Sigmoid colon (tissue), 7 donors: ENCODE measurements around the gene FXR1. TPM values are rescaled to one million over a fixed set of nuclear protein-coding genes. Genes with fewer than 3 reads are reported as not detected.

ENCODE experiments used
- DNase-seq: peaks from one replicate; pipeline ENCODE4 v3.0.0-alpha.2; 2019
- H3K27ac ChIP-seq, 4 donors: fragments of 200-600 bp; sonication (generic); one replicate each; pipeline ENCODE4 v1.5.1; 2016 to 2019; ENCODE audit warnings: mild to moderate bottlenecking in 1 of 4
- H3K27me3 ChIP-seq, 3 donors: fragments of 200-600 bp; sonication (generic); one replicate each; pipeline ENCODE4 v1.5.1; 2019; ENCODE audit warnings: mild to moderate bottlenecking in 1 of 3
- H3K36me3 ChIP-seq, 4 donors: fragments of 200-600 bp; sonication (generic); one replicate each; pipeline ENCODE4 v1.5.1; 2016 to 2019
- H3K4me1 ChIP-seq, 4 donors: fragments of 200-600 bp; sonication (generic); one replicate each; pipeline ENCODE4 v1.5.1; 2017 to 2019
- H3K4me3 ChIP-seq, 4 donors: fragments of 200-600 bp; sonication (generic); one replicate each; pipeline ENCODE4 v1.5.1; 2017 to 2019; ENCODE audit warnings: mild to moderate bottlenecking in 2 of 4, moderate library complexity in 1 of 4
- H3K9me3 ChIP-seq, 4 donors: fragments of 200-600 bp in 3 of 4; sonication (generic) in 3 of 4; one replicate each; pipeline versions ENCODE4 v1.5.1 to v1.6.1; 2013 to 2019
- EP300 ChIP-seq, 4 donors: sonication (generic); formaldehyde crosslinking; IDR thresholded peaks; one replicate each; pipeline ENCODE4 v1.6.1; 2017; ENCODE audit warnings: antibody characterized with exemption in 4 of 4
- POLR2A ChIP-seq, 2 donors: fragments of 450-650 bp; IDR thresholded peaks; one replicate each; pipeline ENCODE4 v1.6.1; 2016; ENCODE audit warnings: antibody characterized with exemption in 2 of 2, mild to moderate bottlenecking in 2 of 2, moderate library complexity in 2 of 2
- POLR2AphosphoS5 ChIP-seq, 4 donors: sonication (generic); formaldehyde crosslinking; IDR thresholded peaks; one replicate each; pipeline ENCODE4 v1.6.1; 2017; ENCODE audit warnings: antibody characterized with exemption in 4 of 4
- WGBS, 2 donors: extraction: QIAGEN DNeasy Blood & Tissue Kit; methylation state at CpG; one replicate each; pipeline ENCODE4 v1.1.7; 2013; 5-methylcytosine and 5-hydroxymethylcytosine counted together
- intact Hi-C: fragments of 100-400 bp; cut with DNase I; formaldehyde crosslinking; loops from one replicate; pipeline ENCODE4 v1.15.1; 2023
- polyA plus RNA-seq, 3 donors: library from polyadenylated mRNA; stranded (reverse); fragments of 200-250 nt; gene quantifications; one replicate each; pipeline ENCODE4 v1.2.3, GENCODE V29; 2013
- total RNA-seq, 4 donors: library from RNA; depleted of rRNA; stranded (reverse); fragments of >200 nt; gene quantifications; one replicate each; pipeline ENCODE4 v1.1.0, GENCODE V29; 2016
- TF ChIP-seq, protein P1 (sequence below), 4 experiments: fragments of 450-650 bp in 3 of 4; fragments of 200-600 bp in 1 of 4; IDR thresholded peaks; one replicate each; pipeline ENCODE4 v1.5.1; 2016 to 2019; ENCODE audit warnings: antibody characterized with exemption in 4 of 4, mild to moderate bottlenecking in 3 of 4, moderate library complexity in 2 of 4
- donor health status: healthy with polysubstance abuse.
- donor health status: Bipolar disorder and iron deficiency.
- donor health status: healthy.

FXR1 gene
- total and polyA plus RNA-seq, 7 donors, result 30.1 to 217 (median 126) TPM

DNA sequence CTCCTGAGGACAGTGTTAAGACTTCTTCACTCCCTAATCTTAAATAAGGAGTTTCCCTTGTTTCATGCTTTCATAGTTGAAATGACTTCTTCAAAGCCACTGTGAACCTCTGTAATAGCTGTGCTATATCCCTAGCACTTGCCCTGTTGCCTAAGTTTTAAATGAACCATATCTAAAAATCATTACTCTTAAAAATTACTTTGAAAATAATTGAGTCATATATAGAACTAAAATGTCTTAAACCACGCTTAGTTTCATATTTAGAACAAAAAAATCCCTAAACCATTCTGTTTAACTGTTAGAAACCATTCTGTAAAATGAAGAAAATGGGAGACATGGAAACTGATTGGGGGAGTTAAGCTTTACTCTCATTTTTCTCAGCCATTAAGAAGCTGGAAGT is 47.2 kb downstream of the FXR1 start:
- no peak overlapping the region for H3K4me3 ChIP-seq
- WGBS, 2 donors, result 81 to 95% methylated on average over 1 of the region's 1 CpG
- TF ChIP-seq, protein P1, sequence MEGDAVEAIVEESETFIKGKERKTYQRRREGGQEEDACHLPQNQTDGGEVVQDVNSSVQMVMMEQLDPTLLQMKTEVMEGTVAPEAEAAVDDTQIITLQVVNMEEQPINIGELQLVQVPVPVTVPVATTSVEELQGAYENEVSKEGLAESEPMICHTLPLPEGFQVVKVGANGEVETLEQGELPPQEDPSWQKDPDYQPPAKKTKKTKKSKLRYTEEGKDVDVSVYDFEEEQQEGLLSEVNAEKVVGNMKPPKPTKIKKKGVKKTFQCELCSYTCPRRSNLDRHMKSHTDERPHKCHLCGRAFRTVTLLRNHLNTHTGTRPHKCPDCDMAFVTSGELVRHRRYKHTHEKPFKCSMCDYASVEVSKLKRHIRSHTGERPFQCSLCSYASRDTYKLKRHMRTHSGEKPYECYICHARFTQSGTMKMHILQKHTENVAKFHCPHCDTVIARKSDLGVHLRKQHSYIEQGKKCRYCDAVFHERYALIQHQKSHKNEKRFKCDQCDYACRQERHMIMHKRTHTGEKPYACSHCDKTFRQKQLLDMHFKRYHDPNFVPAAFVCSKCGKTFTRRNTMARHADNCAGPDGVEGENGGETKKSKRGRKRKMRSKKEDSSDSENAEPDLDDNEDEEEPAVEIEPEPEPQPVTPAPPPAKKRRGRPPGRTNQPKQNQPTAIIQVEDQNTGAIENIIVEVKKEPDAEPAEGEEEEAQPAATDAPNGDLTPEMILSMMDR (IDR thresholded peaks at IDR 0.05), result no peak
- no peak for TF ChIP-seq EP300 (IDR thresholded peaks at IDR 0.05)
- TF ChIP-seq POLR2AphosphoS5 (IDR thresholded peaks at IDR 0.05), result no peak
- no peak for TF ChIP-seq POLR2A (IDR thresholded peaks at IDR 0.05)
- DNase-seq, result no peak
- intact Hi-C loops, result no loop called here
- no peaks in the 10 kb centered on the region for H3K9me3 ChIP-seq
- H3K27me3 ChIP-seq, result no peaks in the 10 kb centered on the region
- H3K27ac ChIP-seq, result no peak overlapping the region
- H3K36me3 ChIP-seq, result peaks cover 8 to 95% (median 18%) of the 10 kb centered on the region in 4 donors
- H3K4me1 ChIP-seq, result no peaks in the 10 kb centered on the region

- H3K36me3 ChIP-seq, result peaks cover 8 to 97% (median 19%) of the 10 kb centered on the region in 4 donors
- WGBS, 2 donors, result 90 to 94% methylated on average over 3 of the region's 3 CpGs
- intact Hi-C loops, result no loop called here
Measured at GRCh38 chr3:180961087-180961486, 48.6 kb downstream of the FXR1 start.

GRCh38 chr3:180961552-180961951 is 49.1 kb downstream of the FXR1 start:
- peaks cover 8 to 97% (median 21%) of the 10 kb centered on the region in 4 donors for H3K36me3 ChIP-seq
- intact Hi-C loops, result no loop called here

More at GRCh38 chr3:180961087-180961486, 48.6 kb downstream of the FXR1 start:
- TF ChIP-seq, protein P1 (IDR thresholded peaks at IDR 0.05), result no peak
- TF ChIP-seq EP300 (IDR thresholded peaks at IDR 0.05), result no peak
- no peak for TF ChIP-seq POLR2AphosphoS5 (IDR thresholded peaks at IDR 0.05)
- TF ChIP-seq POLR2A (IDR thresholded peaks at IDR 0.05), result no peak
- H3K27ac ChIP-seq, result no peak overlapping the region
- no peak for DNase-seq
- H3K4me3 ChIP-seq, result no peak overlapping the region
- no peaks in the 10 kb centered on the region for H3K4me1 ChIP-seq
- H3K27me3 ChIP-seq, result no peaks in the 10 kb centered on the region
- no peaks in the 10 kb centered on the region for H3K9me3 ChIP-seq

DNA sequence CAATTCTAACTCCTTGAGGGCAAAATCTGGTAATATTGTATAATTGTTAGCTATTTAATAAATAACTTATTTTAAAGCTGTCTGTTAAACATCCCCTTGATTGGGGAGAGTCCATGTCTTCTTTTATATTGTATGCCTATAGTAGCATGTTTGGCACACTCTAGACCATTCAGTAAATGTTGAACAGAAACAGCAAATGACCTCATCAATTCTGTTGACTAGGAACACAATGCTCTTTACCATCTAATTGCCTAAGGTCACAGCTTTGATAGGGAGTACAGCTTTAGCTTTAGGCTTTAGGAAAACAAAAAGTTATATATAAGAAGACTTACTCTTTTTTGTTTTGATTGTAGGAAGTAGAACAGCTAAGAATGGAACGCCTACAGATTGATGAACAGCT is 50.1 kb downstream of the FXR1 start:
- WGBS, 2 donors, result 93% methylated on average over 1 of the region's 1 CpG
- no peak overlapping the region for H3K27ac ChIP-seq
- H3K27me3 ChIP-seq, result no peaks in the 10 kb centered on the region
- no peak for DNase-seq
- H3K9me3 ChIP-seq, result no peaks in the 10 kb centered on the region
- no peak for TF ChIP-seq EP300 (IDR thresholded peaks at IDR 0.05)
- no peak for TF ChIP-seq POLR2A (IDR thresholded peaks at IDR 0.05)
- no peak for TF ChIP-seq POLR2AphosphoS5 (IDR thresholded peaks at IDR 0.05)
- TF ChIP-seq, protein P1 (IDR thresholded peaks at IDR 0.05), result no peak
- intact Hi-C loops, result no loop called here
- H3K36me3 ChIP-seq, result peaks cover 8 to 97% (median 23%) of the 10 kb centered on the region in 4 donors
- no peak overlapping the region for H3K4me3 ChIP-seq
- H3K4me1 ChIP-seq, result no peaks in the 10 kb centered on the region

More at GRCh38 chr3:180961552-180961951, 49.1 kb downstream of the FXR1 start:
- no peaks in the 10 kb centered on the region for H3K4me1 ChIP-seq
- 96% methylated on average over 1 of the region's 1 CpG for WGBS, 2 donors
- no peak for DNase-seq
- no peak overlapping the region for H3K27ac ChIP-seq
- no peaks in the 10 kb centered on the region for H3K27me3 ChIP-seq
- TF ChIP-seq POLR2AphosphoS5 (IDR thresholded peaks at IDR 0.05) (no peak), POLR2A (IDR thresholded peaks at IDR 0.05) (no peak), EP300 (IDR thresholded peaks at IDR 0.05) (no peak)
- TF ChIP-seq, protein P1 (IDR thresholded peaks at IDR 0.05), result no peak
- no peaks in the 10 kb centered on the region for H3K9me3 ChIP-seq
- no peak overlapping the region for H3K4me3 ChIP-seq

GRCh38 chr3:180970931-180971330 is 58.5 kb downstream of the FXR1 start:
- WGBS, 2 donors, result 96 to 98% methylated on average over 6 of the region's 6 CpGs
- Histone ChIP-seq H3K4me1 (no peaks in the 10 kb centered on the region), H3K36me3 (peaks cover 6 to 81% (median 32%) of the 10 kb centered on the region in 4 donors), H3K27me3 (no peaks in the 10 kb centered on the region), H3K9me3 (no peaks in the 10 kb centered on the region), H3K4me3 (no peak overlapping the region), H3K27ac (no peak overlapping the region)
- intact Hi-C loops, result no loop called here
- TF ChIP-seq POLR2A (IDR thresholded peaks at IDR 0.05), result no peak
- no peak for TF ChIP-seq EP300 (IDR thresholded peaks at IDR 0.05)
- TF ChIP-seq POLR2AphosphoS5 (IDR thresholded peaks at IDR 0.05), result no peak
- TF ChIP-seq, protein P1 (IDR thresholded peaks at IDR 0.05), result no peak
- no peak for DNase-seq
